HG02885 (cell line): Measurements from ENCODE around the gene NDUFS4.
"Not testable (repeated sequence)": the region's sequence is repeated elsewhere in the genome, so short reads cannot be mapped to it uniquely, and the experiment has no call there.

ENCODE experiments used
- ATAC-seq: cut with Tn5 transposase; IDR thresholded peaks from one replicate; pipeline ENCODE4 v1.9.1; 2021; ENCODE audit warnings: mild to moderate bottlenecking; ENCODE audit not compliant: unreplicated experiment, poor library complexity

Gene NDUFS4

DNA sequence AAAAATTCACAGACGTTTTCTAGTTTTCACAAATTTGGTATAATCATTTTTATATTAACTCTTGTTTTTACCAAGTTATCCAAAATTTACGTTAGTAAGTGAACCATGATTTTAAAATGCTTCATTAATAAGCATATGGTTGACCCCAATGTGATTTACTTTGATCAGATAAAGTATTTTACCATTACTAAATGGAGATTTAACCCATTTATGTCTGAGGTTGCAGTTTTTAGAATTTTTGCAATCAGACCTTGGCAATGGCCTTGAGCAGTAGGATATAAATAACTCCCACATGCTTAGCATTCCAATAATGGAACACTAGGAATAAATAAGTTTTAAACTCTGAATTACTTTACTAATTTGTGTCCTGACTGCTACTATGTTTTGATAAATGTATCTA lies 84.6 kb downstream of the NDUFS4 start:
- ATAC-seq, result no peak

DNA sequence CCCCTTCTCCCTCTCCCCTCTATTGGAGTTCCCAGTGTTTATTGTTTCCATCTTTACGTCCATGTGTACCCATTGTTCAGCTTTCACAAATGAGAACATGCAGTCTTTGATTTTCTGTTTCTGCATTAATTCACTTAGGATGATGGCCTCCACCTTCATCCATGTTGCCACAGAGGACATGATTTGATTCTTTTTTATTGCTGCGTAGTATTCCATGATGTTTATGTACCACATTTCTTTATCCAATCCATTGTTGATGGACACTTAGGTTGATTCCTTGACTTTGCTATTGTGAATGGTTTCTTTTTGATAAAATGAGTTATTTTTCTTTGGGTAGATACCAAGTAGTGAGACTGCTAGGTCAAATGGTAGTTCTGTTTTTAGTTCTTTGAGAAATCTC lies 88.9 kb downstream of the NDUFS4 start:
- no peak for ATAC-seq

DNA sequence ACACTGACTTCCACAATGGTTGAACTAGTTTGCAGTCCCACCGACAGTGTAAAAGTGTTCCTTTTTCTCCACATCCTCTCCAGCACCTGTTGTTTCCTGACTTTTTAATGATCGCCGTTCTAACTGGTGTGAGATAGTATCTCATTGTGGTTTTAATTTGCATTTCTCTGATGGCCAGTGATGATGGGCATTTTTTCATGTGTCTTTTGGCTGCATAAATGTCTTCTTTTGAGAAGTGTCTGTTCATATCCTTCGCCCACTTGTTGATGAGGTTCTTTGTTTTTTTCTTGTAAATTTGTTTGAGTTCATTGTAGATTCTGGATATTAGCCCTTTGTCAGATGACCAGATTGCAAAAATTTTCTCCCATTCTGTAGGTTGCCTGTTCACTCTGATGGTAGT lies 100.1 kb downstream of the NDUFS4 start:
- not testable (repeated sequence) for ATAC-seq

DNA sequence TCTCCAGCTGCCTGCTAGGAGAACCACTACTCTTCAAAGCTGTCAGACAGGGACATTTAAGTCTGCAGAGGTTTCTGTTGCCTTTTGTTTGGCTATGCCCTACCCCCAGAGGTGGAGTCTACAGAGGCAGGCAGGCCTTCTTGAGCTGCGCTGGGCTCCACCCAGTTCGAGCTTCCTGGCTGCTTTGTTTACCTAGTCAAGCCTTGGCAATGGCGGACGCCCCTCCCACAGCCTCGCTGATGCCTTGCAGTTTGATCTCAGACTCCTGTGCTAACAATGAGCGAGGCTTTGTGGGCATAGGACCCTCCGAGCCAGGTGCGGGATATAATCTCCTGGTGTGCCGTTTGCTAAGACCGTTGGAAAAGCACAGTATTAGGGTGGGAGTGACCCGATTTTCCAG lies 104.9 kb downstream of the NDUFS4 start:
- ATAC-seq, result not testable (repeated sequence)

DNA sequence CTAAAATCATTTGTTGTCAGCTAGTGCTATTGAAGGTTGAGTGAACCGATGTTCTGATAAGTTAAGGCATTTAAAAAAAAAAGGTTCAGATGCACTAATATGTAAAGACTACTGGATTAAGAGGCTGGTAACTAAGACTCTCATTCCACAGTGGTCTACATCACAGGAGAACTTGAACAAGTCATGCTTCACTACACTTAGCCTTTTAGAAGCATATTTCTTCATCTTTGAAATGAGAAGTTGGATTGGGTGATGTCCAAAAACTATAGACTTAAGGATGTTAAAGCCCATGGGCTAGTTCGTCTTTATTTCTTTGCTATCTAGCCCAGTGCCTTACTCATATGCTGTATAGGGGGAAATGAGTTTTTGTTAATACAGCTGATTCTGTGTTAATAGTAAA lies 107.2 kb downstream of the NDUFS4 start:
- ATAC-seq, result no peak

DNA sequence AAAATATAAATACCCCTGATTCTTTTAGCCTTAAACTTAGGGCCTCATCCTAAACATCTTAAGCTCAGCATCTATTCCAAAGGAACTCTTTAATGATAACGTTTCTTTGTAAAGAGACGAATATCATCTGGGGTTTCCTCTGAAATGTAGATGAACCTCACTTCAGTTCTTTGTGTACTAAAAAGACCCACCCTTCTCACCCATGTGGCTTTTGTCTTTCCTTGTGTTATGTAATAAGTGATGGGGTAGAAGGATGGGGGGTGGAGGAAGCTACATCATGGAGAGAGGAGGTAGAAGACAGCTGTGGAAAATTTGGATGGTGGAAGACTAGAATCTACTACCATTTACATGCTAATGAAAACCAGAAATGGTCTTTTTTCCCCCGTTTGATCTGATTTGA lies 111.0 kb downstream of the NDUFS4 start:
- ATAC-seq, result no peak

DNA sequence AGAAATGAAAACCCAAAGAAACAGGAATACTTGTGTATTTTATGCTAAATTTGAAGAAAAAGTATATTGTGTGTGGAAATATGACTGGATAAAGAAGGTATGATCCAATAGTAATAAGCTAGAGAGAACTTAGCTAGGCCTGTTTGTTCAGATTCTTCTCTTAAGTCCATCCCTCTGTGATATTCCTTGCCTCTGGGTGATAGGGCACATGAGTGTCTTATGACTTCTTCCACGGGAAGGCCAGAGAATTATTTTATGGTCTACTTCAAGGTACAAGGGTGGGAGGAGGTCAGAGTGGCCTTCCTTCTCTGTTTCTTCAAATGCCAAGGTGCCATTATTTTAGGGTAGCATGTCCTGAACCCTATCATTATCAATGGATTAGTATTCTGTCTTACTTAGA lies 113.7 kb downstream of the NDUFS4 start:
- no peak for ATAC-seq

DNA sequence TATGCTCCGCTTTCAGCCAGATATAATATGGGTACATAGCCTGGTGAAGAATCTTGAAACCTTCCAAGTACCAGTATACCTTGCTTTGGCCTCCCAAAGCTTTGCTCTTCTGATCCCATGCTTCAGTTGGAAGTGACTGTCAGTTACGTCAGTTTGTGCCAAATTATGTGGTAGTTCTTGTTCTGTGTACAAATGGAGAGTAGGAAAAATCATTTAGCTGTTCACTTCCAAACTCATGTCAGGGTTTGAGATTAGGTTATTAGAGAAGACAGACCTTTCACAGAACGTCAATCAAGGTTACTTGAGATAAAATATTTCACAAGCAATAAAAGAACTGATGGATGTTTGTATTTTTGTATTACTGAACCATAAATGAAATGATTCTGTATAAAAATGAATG lies 117.2 kb downstream of the NDUFS4 start:
- ATAC-seq, result no peak

DNA sequence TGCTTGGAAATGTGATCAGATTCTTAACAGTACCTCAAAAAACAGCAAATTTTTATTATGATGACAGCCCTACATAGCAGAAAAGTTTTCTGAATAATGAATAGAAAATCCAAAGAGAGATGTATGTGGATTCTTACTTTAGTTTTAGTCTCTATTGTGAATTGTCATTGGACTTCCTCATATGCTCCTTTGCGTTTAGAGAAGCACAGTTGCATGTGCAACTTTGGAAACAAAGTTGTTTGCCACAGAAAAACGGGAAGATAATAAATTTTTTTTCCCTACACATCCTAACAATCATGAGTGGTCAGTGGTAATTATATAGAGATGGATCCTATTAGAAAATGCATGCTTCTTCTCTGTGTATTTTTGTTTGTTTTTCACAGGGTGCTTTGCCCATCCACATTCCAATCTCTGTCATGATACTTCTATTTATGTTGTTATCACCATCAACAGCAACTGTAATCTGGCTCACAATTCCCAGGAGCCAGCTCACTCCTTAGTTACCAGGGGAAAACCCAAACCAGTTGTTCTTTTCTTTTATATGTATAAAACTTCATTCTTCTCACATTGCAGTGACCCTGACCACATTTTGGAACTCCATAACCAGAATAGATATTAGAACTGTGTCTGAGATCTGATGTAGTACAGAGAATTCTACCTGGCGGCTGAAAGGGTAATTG lies 118.7 kb downstream of the NDUFS4 start:
- ATAC-seq, result no peak

DNA sequence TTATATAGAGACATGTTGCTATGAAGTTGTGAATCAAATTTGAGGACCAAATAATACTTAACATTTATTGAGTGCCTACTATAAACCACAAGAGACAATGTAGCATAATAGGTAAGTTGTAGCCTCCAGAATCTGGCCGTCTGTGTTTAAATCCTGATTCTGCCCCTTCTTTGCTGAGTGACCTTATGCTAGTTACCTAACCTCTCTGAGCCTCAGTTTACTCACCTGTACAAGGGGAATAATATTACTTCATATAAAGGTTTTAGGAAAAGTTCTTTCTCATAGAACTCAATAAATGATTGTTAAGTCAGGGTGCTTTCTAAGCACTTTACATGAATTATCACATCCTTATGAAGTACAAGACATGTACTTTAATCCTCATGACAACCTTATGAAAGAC lies 120.6 kb downstream of the NDUFS4 start:
- no peak for ATAC-seq

DNA sequence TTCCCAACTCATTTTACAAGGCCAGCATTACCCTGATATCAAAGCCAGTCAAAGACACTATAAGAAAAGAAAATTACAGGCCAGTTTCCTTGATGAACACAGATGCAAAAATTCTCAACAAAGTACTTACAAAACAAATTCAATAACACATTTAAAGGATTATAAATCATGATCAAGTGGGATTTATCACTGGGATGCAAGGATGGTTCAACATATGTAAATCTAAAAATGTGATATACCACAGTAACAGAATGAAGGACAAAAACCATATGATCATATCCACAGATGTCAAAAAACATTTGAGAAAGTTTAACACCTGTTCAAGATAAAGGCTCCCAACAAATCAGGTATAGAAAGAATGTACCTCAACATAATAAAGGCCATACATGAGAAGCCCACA lies 130.6 kb downstream of the NDUFS4 start:
- ATAC-seq, result no peak

DNA sequence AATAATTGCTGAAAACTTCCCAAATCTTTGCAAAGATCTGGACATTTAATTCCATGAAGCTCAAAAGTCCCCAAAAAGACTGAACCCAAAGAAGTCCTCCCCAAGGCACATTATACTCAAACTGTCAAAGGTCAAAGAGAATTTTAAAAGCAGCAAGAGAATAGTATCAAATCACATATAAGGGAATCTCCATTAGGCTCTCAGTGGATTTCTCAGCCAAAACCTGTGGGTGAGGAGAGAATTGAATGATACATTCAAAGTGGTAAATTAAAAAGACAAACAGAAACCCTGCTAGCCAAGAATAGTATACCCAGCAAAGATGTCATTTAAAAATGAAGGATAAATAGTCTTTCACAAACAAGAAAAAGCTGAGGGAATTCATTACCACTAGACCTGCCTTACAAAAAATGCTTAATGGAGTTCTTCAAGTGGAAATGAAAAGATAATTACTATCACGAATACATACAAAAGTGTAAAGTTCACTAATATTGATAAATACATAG lies 134.1 kb downstream of the NDUFS4 start:
- no peak for ATAC-seq

DNA sequence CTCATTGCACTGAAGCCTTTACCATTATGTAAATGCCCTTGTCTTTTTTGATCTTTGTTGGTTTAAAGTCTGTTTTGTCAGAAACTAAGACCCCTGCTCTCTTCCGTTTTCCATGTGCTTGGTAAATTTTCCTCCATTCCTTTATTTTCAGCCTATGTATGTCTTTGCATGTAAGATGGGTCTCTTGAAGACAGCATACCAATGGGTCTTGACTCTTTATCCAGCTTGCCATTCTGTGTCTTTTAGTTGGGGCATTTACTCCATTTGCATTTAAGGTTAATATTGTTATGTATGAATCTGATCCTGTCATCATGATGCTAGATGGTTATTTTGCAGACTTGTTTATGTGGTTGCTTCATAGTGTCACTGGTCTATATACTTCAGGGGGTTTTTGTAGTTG lies 150.0 kb downstream of the NDUFS4 start:
- ATAC-seq, result not testable (repeated sequence)

DNA sequence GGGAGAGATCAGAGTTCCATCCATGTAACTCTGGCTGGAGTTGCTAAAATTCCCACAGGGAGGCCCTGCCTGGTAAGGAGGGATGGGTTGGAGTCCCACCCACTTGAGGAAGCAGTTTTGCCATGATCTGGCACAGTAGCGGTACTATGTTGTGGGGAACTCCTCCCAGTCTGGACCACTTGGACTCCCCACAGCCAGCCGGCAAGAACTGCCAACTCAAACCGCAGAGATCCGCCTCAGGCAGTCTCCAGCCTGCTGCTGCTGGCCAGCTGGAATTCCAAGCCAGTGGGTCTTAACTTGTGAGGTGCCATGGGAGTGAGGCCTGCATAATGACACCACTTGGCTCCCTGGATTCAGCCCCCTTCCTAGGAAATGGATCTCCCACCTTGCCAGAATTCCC lies 151.9 kb downstream of the NDUFS4 start:
- ATAC-seq, result no peak

DNA sequence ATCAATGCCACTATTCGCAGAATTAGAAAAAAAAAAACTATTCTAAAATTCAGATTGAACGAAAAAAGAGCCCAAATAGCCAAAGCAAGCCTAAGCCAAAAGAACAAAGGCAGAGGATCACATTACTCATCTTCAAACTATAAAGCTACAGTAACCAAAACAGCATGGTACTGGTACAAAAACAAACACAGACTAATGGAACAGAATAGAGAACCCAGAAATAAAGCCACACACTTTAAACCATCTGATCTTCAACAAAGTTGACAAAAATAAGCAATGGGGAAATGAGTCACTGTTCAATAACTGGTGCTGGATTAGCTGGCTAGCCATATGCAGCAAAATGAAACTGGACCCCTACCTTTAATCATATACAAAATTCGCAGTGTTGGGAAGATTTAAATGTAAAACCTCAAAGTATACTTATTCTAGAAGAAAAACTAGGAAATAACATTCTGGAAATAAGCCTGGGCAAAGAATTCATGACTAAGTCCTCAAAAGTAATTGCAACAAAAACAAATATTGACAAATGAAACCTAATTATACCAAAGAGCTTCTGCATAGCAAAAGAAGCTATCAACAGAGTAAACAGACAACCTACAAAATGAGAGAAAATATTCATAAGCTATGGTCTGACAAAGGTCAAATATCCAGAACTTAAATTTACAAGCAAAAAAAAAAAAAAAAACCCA lies 153.7 kb downstream of the NDUFS4 start:
- ATAC-seq, result no peak

DNA sequence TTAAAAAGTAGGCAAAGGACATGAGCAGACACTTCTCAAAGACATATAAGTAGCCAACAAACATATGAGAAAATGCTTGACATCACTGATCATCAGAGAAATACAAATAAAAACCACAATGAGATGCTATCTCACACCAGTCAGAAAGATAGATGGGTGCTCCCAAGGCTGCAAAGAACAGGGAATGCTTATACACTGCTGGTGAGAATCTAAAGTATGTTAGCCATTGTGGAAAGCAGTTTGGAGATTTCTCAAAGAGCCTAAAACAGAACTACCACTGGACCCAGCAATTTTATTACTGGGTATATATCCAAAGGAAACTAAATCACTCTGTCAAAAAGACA lies 154.2 kb downstream of the NDUFS4 start:
- no peak for ATAC-seq

DNA sequence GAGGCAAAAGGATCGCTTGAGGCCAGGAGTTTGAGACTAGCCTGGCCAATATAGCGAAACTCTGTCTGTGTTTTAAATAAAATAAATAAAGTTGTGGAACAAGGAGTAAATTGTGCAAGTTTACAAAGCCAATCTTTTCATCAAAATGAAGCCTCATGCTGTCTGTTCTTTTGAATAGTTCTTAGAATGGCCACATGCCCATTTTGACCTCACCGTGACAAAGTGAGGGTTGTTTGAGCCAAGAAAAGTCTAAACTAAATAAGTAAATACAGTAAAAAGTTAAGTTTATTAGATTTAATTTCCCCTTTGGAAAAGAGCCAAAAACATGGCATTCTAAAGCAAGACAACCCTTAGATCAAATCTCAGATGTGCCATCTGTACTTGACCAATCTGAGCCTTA lies 165.7 kb downstream of the NDUFS4 start:
- ATAC-seq, result no peak

DNA sequence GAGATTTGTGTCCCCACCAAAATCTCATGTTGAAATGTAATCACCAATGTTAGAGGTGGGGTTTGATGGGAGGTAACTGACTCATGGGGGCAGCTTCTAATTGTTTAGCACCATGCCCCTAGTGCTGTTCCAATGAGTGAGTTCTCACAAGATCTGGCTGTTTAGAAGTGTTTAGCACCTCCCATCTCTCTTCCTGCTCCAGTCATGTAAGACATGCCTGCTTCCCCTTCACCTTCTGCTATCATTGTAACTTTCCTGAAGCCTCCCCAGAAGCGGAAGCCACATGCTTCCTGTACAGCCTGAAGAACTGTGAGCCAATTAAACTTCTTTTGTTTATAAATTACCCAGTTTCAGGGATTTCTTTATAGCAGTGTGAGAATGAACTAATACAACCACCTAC lies 170.5 kb downstream of the NDUFS4 start:
- ATAC-seq, result no peak
